Vagina (tissue), 2 donors: ENCODE data around the gene SELPLG.

Source experiments
- CTCF ChIP-seq, 3 experiments: fragments of 450-650 bp in 2 of 3; fragments of 200-600 bp in 1 of 3; sonication (generic) in 1 of 3; IDR thresholded peaks; one replicate each; pipeline ENCODE4 v1.5.1; 2017 to 2019; ENCODE audit warnings: antibody characterized with exemption in 3 of 3, mild to moderate bottlenecking in 2 of 3, moderate library complexity in 2 of 3
- POLR2A ChIP-seq, 2 donors: fragments of 450-650 bp; IDR thresholded peaks; one replicate each; pipeline ENCODE4 v1.6.1; 2017; ENCODE audit warnings: antibody characterized with exemption in 2 of 2, mild to moderate bottlenecking in 2 of 2, moderate library complexity in 2 of 2

GRCh38 chr12:108573317-108573716, 60.4 kb downstream of the SELPLG start:
- TF ChIP-seq CTCF (IDR thresholded peaks at IDR 0.05): no peak
- TF ChIP-seq POLR2A (IDR thresholded peaks at IDR 0.05): no peak
